K562 treated with DMSO at 1 percent for 12 hours (cell line): ENCODE results near the gene FMO5. TPM values are rescaled to one million over a fixed set of nuclear protein-coding genes. Genes with fewer than 3 reads are reported as not detected.

Source experiments
- total RNA-seq: library from RNA; unstranded; fragments of 300-600 nt; gene quantifications from 2 replicates; pipeline ENCODE4 v1.2.3, GENCODE V29; 2022; ENCODE audit not compliant: insufficient read depth

FMO5 gene
- total RNA-seq, result 0.63 TPM in 1 of 2 replicates, not detected in the other

GRCh38 chr1:147225193-147225730 lies at the start of gene FMO5:
FMO5 (minus strand) TSS chr1:147225339; CDS start chr1:147225029, 310 bp downstream.

GRCh38 chr1:147242449-147243227 lies 17.5 kb upstream of the FMO5 start, which contains the start of gene CHD1L:
CHD1L (plus strand) TSS chr1:147242684; CDS start chr1:147242704, 20 bp downstream.

GRCh38 chr1:147172168-147173016 lies 52.7 kb downstream of the FMO5 start, which contains the start of gene PRKAB2:
PRKAB2 (minus strand) TSS chr1:147172470; CDS start chr1:147172144, 326 bp downstream.

Other genes starting within 250 kb of the FMO5 start
- gene PRKAB2, start 52.9 kb downstream of the FMO5 start, total RNA-seq, result 2.2 and 9.7 TPM in 2 replicates
- gene CHD1L, start 17.3 kb upstream of the FMO5 start, total RNA-seq, result 25.9 and 37.7 TPM in 2 replicates